Measurements from ENCODE around the gene APBB1.

APBB1 gene

GRCh38 chr11:6365659-6366058 is 53.2 kb downstream of the APBB1 start:
- DNase-seq (ENCODE audit: low read depth) = no peak
- H3K4me3 ChIP-seq (ENCODE audit: low read depth, low read length) = no peak overlapping the region
- TF ChIP-seq, protein P1, sequence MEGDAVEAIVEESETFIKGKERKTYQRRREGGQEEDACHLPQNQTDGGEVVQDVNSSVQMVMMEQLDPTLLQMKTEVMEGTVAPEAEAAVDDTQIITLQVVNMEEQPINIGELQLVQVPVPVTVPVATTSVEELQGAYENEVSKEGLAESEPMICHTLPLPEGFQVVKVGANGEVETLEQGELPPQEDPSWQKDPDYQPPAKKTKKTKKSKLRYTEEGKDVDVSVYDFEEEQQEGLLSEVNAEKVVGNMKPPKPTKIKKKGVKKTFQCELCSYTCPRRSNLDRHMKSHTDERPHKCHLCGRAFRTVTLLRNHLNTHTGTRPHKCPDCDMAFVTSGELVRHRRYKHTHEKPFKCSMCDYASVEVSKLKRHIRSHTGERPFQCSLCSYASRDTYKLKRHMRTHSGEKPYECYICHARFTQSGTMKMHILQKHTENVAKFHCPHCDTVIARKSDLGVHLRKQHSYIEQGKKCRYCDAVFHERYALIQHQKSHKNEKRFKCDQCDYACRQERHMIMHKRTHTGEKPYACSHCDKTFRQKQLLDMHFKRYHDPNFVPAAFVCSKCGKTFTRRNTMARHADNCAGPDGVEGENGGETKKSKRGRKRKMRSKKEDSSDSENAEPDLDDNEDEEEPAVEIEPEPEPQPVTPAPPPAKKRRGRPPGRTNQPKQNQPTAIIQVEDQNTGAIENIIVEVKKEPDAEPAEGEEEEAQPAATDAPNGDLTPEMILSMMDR (IDR thresholded peaks at IDR 0.05; ENCODE audit: insufficient read depth, low read depth, low read length, missing control alignments) = no peak

- no peak overlapping the region for H3K4me3 ChIP-seq (ENCODE audit: low read depth, low read length)
- TF ChIP-seq, protein P1 (IDR thresholded peaks at IDR 0.05; ENCODE audit: insufficient read depth, low read depth, low read length, missing control alignments) = peak; percentile 95
- DNase-seq (ENCODE audit: low read depth) = peak; percentile 81
Observed at GRCh38 chr11:6362873-6363678, 55.8 kb downstream of the APBB1 start.

GRCh38 chr11:6362185-6362872 is 56.6 kb downstream of the APBB1 start:
- no peak overlapping the region for H3K4me3 ChIP-seq (ENCODE audit: low read depth, low read length)
- TF ChIP-seq, protein P1 (IDR thresholded peaks at IDR 0.05; ENCODE audit: insufficient read depth, low read depth, low read length, missing control alignments) = no peak
- no peak for DNase-seq (ENCODE audit: low read depth)

DNA sequence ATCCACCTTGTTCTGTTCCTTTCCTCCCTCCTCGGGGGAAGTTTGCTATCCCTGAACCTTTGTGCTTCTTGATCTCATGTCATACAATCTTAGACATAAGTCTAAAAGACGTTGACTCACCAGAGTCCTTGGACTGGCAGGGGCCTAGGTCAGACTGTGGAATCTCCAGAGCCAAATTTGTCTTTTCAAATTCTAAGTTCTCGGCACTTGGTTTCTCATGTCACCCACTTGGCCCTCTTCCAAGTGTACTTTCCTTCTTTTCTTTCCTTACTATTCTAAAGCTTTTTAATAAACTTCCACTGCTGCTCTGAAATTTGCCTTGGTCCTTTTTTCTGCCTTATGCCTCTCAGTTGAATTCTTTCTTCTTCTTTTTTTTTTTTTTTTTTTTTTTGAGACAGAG is 58.7 kb downstream of the APBB1 start:
- TF ChIP-seq, protein P1 (IDR thresholded peaks at IDR 0.05; ENCODE audit: insufficient read depth, low read depth, low read length, missing control alignments) = no peak
- DNase-seq (ENCODE audit: low read depth) = no peak
- H3K4me3 ChIP-seq (ENCODE audit: low read depth, low read length) = no peak overlapping the region

- TF ChIP-seq, protein P1 (IDR thresholded peaks at IDR 0.05; ENCODE audit: insufficient read depth, low read depth, low read length, missing control alignments) = no peak
- peak; percentile 15 for DNase-seq (ENCODE audit: low read depth)
- no peak overlapping the region for H3K4me3 ChIP-seq (ENCODE audit: low read depth, low read length)
Observed at GRCh38 chr11:6357222-6357621, 61.7 kb downstream of the APBB1 start.

DNA sequence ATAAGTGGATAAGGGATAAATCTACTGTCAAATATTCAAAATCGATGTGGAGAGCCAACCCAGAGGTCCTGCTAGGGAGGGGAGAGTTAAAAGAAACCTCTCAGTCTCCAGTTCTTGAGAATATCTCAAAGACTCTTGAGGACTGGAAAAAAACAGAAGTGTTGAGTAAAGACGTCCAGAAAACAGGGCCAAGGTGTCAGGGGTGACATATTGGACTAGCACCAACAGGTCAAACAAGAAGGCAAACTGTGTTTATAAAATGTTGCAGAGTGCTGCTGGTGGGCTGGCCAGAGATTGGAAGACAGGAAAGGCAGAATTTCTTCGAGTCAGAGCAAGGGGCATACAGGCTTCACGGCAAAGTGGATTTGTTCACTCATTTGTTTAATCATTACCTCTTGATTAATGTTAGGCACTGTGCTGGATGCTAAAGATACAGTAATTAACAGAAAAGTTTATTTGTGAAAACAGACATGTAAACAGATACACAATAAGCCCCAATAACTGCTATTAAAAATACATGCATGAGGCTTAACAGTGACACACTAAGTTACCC is 62.3 kb downstream of the APBB1 start:
- H3K4me3 ChIP-seq (ENCODE audit: low read depth, low read length) = no peak overlapping the region

More for the DNA sequence above, 62.3 kb downstream of the APBB1 start:
- DNase-seq (ENCODE audit: low read depth) = no peak
- TF ChIP-seq, protein P1 (IDR thresholded peaks at IDR 0.05; ENCODE audit: insufficient read depth, low read depth, low read length, missing control alignments) = no peak
